Panc1 (cell line): ENCODE data around the gene NNMT. TPM values are rescaled to one million over a fixed set of nuclear protein-coding genes. Genes with fewer than 3 reads are reported as not detected.

Source experiments
- ATAC-seq: fragments of 200-7000 bp; cut with Tn5 transposase; 2 replicates; pipeline ENCODE4 v1.9.1; 2020; ENCODE audit warnings: mild to moderate bottlenecking, moderate library complexity
- BruUV-seq: library from RNA; stranded (reverse); fragments of 400-500 nt; replicated peaks from 2 replicates; lab custom pipeline; 2021; lab: Mats Ljungman, UMichigan
- CTCF ChIA-PET: fragments of 300-600 bp; sonication (Branson Sonifier 250); formaldehyde crosslinking; loops from one replicate; lab custom pipeline; 2022; ENCODE audit warnings: antibody characterized with exemption; lab: Charles Lee
- POLR2A ChIA-PET: fragments of 300-600 bp; sonication (Branson Sonifier 250); formaldehyde crosslinking; loops from one replicate; lab custom pipeline; 2022; ENCODE audit warnings: antibody characterized with exemption; lab: Charles Lee
- DNase-seq: peaks from one replicate; pipeline ENCODE4 v3.0.0-alpha.2; 2010; ENCODE audit warnings: low read depth, low spot score
- H3K27ac ChIP-seq: 2 replicates; pipeline ENCODE4 v1.5.1; 2011; ENCODE audit warnings: mild to moderate bottlenecking, low read length, inconsistent platforms
- H3K27me3 ChIP-seq: fragments of 200-500 bp; sonication (Bioruptor generic); 2 replicates; pipeline ENCODE4 v1.6.0; 2014; ENCODE audit warnings: low read length, inconsistent platforms; ENCODE audit not compliant: control insufficient read depth, insufficient read depth
- H3K36me3 ChIP-seq: fragments of 200-500 bp; sonication (Bioruptor generic); 2 replicates; pipeline ENCODE4 v1.5.1; 2014; ENCODE audit warnings: inconsistent platforms, mild to moderate bottlenecking, low read length, moderate library complexity; ENCODE audit not compliant: control insufficient read depth, insufficient read depth
- H3K4me1 ChIP-seq: 2 replicates; pipeline ENCODE4 v1.5.1; 2011; ENCODE audit warnings: inconsistent platforms, mild to moderate bottlenecking, low read length, moderate library complexity; ENCODE audit not compliant: control insufficient read depth, insufficient read depth
- H3K4me3 ChIP-seq, 2 experiments: 2 replicates each; pipeline ENCODE4 v1.5.1; 2011 to 2012; ENCODE audit warnings: low read depth in 2 of 2, low read length in 2 of 2, mild to moderate bottlenecking in 2 of 2, inconsistent platforms in 1 of 2, moderate library complexity in 1 of 2
- H3K9me3 ChIP-seq: fragments of 200-500 bp; sonication (Bioruptor generic); 2 replicates; pipeline ENCODE4 v1.5.1; 2014; ENCODE audit warnings: low read depth, mild to moderate bottlenecking, inconsistent platforms, low read length, moderate library complexity; ENCODE audit not compliant: control insufficient read depth, insufficient read depth
- POLR2AphosphoS5 ChIP-seq: IDR thresholded peaks from 2 replicates; pipeline ENCODE4 v1.6.1; 2012; ENCODE audit warnings: mild to moderate bottlenecking, low read depth, low read length, moderate library complexity
- SIN3A ChIP-seq: IDR thresholded peaks from 2 replicates; pipeline ENCODE4 v1.6.1; 2012; ENCODE audit warnings: low read depth, mild to moderate bottlenecking, low read length, moderate library complexity, borderline replicate concordance; ENCODE audit not compliant: insufficient read depth
- TCF7L2 ChIP-seq: IDR thresholded peaks from 2 replicates; pipeline ENCODE4 v1.6.1; 2011; ENCODE audit warnings: mild to moderate bottlenecking, low read depth, low read length, inconsistent platforms
- in situ Hi-C: cut with HindIII; loops from 2 replicates; pipeline ENCODE4 v1.10.0; 2016; ENCODE audit warnings: low sequenced_read_pairs, low pct_unique_long_range_greater_than_20kb
- intact Hi-C: fragments of 100-400 bp; cut with micrococcal nuclease; formaldehyde crosslinking; loops from one replicate; pipeline ENCODE4 v1.10.0; 2022; ENCODE audit not compliant: unreplicated experiment
- total RNA-seq: library from RNA; stranded (reverse); gene quantifications from one replicate; pipeline ENCODE4 v1.2.1, GENCODE V29; 2021; ENCODE audit not compliant: unreplicated experiment
- TF ChIP-seq, protein P1 (sequence below): fragments of 450-650 bp; IDR thresholded peaks from 2 replicates; pipeline ENCODE4 v1.5.1; 2017; ENCODE audit warnings: mild to moderate bottlenecking
- TF ChIP-seq, protein P2 (sequence below), 2 experiments: IDR thresholded peaks; 2 replicates each; pipeline ENCODE4 v1.6.1; 2011 to 2012; ENCODE audit warnings: low read depth in 2 of 2, control low read depth in 1 of 2, low read length in 1 of 2, mild to moderate bottlenecking in 1 of 2, moderate library complexity in 1 of 2; ENCODE audit not compliant: insufficient read depth in 1 of 2

Gene NNMT
- total RNA-seq, 1 experiment from 2014 or later, result 1.7 TPM

DNA sequence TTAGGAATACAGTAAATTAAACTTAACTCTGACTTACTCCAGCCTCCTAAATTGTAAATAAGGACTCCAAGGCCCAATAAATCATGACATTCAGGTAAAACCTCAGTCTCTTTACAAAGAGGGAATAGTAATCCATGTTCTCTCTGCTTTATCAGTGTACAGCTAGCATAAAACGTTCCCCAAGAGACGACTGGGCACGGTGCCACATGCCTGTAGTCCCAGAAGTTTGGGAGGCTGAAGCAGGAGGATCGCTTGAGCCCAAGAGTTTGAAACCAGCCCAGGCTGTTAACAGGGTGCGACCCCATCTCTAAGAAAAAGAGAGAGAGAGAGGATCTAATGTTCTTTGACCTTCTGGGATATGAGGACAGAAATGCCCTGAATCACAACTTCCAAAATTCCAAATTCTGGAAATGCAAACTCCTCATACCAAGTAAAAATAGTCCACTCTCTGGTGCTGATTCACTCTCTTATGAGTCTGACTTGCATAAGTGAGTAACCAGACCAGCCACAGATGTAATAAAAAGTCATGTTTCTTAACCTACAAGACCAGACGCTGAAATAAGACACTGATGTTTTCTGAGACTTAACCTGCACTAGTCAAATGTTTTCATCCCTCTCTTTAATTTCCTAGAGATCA is 25.5 kb downstream of the NNMT start:
- CTCF ChIA-PET, result no interaction called here
- H3K27me3 ChIP-seq, result peaks cover 5% of the 10 kb centered on the region
- POLR2A ChIA-PET, result no interaction called here
- TF ChIP-seq POLR2AphosphoS5, result no peak
- TF ChIP-seq, protein P1, sequence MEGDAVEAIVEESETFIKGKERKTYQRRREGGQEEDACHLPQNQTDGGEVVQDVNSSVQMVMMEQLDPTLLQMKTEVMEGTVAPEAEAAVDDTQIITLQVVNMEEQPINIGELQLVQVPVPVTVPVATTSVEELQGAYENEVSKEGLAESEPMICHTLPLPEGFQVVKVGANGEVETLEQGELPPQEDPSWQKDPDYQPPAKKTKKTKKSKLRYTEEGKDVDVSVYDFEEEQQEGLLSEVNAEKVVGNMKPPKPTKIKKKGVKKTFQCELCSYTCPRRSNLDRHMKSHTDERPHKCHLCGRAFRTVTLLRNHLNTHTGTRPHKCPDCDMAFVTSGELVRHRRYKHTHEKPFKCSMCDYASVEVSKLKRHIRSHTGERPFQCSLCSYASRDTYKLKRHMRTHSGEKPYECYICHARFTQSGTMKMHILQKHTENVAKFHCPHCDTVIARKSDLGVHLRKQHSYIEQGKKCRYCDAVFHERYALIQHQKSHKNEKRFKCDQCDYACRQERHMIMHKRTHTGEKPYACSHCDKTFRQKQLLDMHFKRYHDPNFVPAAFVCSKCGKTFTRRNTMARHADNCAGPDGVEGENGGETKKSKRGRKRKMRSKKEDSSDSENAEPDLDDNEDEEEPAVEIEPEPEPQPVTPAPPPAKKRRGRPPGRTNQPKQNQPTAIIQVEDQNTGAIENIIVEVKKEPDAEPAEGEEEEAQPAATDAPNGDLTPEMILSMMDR, result no peak
- TF ChIP-seq SIN3A, result no peak
- TF ChIP-seq TCF7L2, result no peak
- TF ChIP-seq, protein P2, sequence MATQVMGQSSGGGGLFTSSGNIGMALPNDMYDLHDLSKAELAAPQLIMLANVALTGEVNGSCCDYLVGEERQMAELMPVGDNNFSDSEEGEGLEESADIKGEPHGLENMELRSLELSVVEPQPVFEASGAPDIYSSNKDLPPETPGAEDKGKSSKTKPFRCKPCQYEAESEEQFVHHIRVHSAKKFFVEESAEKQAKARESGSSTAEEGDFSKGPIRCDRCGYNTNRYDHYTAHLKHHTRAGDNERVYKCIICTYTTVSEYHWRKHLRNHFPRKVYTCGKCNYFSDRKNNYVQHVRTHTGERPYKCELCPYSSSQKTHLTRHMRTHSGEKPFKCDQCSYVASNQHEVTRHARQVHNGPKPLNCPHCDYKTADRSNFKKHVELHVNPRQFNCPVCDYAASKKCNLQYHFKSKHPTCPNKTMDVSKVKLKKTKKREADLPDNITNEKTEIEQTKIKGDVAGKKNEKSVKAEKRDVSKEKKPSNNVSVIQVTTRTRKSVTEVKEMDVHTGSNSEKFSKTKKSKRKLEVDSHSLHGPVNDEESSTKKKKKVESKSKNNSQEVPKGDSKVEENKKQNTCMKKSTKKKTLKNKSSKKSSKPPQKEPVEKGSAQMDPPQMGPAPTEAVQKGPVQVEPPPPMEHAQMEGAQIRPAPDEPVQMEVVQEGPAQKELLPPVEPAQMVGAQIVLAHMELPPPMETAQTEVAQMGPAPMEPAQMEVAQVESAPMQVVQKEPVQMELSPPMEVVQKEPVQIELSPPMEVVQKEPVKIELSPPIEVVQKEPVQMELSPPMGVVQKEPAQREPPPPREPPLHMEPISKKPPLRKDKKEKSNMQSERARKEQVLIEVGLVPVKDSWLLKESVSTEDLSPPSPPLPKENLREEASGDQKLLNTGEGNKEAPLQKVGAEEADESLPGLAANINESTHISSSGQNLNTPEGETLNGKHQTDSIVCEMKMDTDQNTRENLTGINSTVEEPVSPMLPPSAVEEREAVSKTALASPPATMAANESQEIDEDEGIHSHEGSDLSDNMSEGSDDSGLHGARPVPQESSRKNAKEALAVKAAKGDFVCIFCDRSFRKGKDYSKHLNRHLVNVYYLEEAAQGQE (IDR thresholded peaks at IDR 0.05; ENCODE audit: insufficient read depth in 1 of 2, low read depth in 2 of 2, low read length in 1 of 2), result no peak
- DNase-seq (no peak), ATAC-seq (no peak)
- H3K27ac ChIP-seq, result no peak overlapping the region
- H3K4me1 ChIP-seq, result no peaks in the 10 kb centered on the region
- no peaks in the 10 kb centered on the region for H3K36me3 ChIP-seq
- in situ Hi-C loops (no loop called here), intact Hi-C loops (no loop called here)
- no peaks in the 10 kb centered on the region for H3K9me3 ChIP-seq
- no TSS peak for BruUV-seq
- H3K4me3 ChIP-seq, result no peak overlapping the region

DNA sequence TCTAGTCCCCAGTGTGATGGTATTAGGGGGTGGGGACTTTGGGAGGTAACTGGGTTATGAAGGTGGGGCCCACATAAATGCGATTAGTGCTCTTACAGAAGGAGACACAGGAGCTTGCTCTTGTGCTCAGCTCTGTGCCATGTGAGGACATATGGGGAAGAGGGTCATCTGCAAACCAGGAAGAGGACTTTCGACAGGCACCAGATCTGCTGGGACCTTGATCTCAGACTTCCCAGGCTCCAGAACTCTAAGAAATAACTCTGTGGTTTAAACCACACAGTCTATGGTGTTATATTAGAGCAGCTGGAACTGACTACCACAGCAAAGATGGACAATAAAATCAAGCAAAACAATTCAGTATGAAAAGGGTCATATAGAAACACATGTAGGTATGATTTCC is 26.7 kb downstream of the NNMT start:
- H3K4me3 ChIP-seq, result no peak overlapping the region
- no TSS peak for BruUV-seq
- intact Hi-C loops (no loop called here), in situ Hi-C loops (no loop called here)
- ChIA-PET CTCF (no interaction called here), POLR2A (no interaction called here)
- peaks cover 5% of the 10 kb centered on the region for H3K27me3 ChIP-seq
- no peaks in the 10 kb centered on the region for H3K4me1 ChIP-seq
- ATAC-seq, result no peak
- H3K27ac ChIP-seq, result no peak overlapping the region
- DNase-seq, result no peak
- no peaks in the 10 kb centered on the region for H3K36me3 ChIP-seq
- H3K9me3 ChIP-seq, result no peaks in the 10 kb centered on the region
- no peak for TF ChIP-seq TCF7L2
- TF ChIP-seq, protein P2 (IDR thresholded peaks at IDR 0.05; ENCODE audit: insufficient read depth in 1 of 2, low read depth in 2 of 2, low read length in 1 of 2), result no peak
- TF ChIP-seq SIN3A, result no peak
- TF ChIP-seq, protein P1, result no peak
- no peak for TF ChIP-seq POLR2AphosphoS5
